ENCODE data around the gene PLVAP.

PLVAP gene

GRCh38 chr19:17326595-17326966 is 50.6 kb downstream of the PLVAP start:
- no peak for DNase-seq (ENCODE audit: low read depth)
- in situ Hi-C loops (cut with HindIII; ENCODE audit: low sequenced_read_pairs) = no loop called here
- no peak overlapping the region for H3K4me3 ChIP-seq (ENCODE audit: low read depth, low read length)
- TF ChIP-seq, protein P1, sequence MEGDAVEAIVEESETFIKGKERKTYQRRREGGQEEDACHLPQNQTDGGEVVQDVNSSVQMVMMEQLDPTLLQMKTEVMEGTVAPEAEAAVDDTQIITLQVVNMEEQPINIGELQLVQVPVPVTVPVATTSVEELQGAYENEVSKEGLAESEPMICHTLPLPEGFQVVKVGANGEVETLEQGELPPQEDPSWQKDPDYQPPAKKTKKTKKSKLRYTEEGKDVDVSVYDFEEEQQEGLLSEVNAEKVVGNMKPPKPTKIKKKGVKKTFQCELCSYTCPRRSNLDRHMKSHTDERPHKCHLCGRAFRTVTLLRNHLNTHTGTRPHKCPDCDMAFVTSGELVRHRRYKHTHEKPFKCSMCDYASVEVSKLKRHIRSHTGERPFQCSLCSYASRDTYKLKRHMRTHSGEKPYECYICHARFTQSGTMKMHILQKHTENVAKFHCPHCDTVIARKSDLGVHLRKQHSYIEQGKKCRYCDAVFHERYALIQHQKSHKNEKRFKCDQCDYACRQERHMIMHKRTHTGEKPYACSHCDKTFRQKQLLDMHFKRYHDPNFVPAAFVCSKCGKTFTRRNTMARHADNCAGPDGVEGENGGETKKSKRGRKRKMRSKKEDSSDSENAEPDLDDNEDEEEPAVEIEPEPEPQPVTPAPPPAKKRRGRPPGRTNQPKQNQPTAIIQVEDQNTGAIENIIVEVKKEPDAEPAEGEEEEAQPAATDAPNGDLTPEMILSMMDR (IDR thresholded peaks at IDR 0.05; ENCODE audit: low read depth, low read length, missing control alignments) = no peak

- in situ Hi-C loops (cut with HindIII; ENCODE audit: low sequenced_read_pairs) = no loop called here
- TF ChIP-seq, protein P1 (IDR thresholded peaks at IDR 0.05; ENCODE audit: low read depth, low read length, missing control alignments) = no peak
Observed at GRCh38 chr19:17325881-17326594, 51.1 kb downstream of the PLVAP start.

DNA sequence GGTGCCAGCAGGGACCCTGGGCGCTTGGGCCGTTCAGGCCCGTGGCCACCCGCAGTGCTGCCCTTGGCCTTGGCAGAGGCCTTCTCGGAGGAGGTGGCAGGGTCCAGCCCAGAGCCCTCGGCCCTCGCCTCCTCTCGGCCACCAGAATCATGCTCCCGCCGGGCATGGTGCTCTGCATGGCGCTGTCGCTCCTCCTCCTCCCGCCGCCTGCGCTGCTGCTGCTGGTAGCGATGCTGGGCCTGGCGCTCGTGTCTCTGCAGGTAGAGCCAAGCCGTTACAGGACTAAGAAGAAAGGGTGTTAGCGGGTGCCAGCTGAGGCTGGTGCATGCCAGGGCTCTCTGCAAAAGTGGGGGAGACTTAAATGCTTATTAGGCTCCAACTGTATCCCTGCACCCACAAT is 52.0 kb downstream of the PLVAP start:
- TF ChIP-seq, protein P1 (IDR thresholded peaks at IDR 0.05; ENCODE audit: low read depth, low read length, missing control alignments) = no peak
- DNase-seq (ENCODE audit: low read depth) = no peak
- H3K4me3 ChIP-seq (ENCODE audit: low read depth, low read length) = no peak overlapping the region
- in situ Hi-C loops (cut with HindIII; ENCODE audit: low sequenced_read_pairs) = no loop called here

More at GRCh38 chr19:17325881-17326594, 51.1 kb downstream of the PLVAP start:
- no peak overlapping the region for H3K4me3 ChIP-seq (ENCODE audit: low read depth, low read length)
- no peak for DNase-seq (ENCODE audit: low read depth)

DNA sequence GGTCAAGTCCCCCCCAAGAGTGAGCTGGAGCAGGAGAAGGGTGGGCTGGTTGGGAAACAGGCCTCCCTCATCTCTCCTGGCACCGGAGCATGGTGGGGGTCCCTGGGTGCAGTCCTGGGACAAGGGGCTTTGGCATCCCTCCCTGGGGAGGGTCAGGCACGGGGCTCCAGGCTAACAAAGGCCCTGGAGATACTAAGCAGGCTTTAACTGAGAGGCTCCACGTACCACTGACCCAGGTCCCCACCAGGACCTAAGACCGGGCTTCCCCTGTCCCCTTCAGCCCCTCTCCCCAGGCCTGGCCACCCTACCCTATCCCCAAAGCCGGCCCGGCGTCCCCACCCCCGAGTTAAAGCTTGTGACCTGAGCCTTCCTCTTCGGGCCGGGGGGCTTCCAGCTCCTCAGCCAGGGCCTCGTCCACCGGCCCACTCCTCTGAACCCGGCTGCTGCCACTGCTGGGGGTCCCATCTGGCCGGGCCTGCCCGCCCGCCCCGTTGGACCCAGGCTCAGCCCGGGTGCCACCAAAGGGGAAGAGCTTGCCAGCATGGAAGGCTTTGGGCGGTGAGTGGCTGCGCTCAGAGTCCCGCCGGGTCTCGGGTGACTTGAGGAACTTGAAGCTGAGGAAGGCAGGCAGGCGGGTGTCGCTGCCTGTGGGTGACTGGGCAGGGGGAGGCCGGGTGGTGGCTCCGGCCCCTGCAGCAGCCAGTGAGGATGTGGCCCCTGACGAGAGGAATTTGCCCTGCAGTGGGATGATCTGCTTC is 52.6 kb downstream of the PLVAP start:
- no peak for DNase-seq (ENCODE audit: low read depth)
- H3K4me3 ChIP-seq (ENCODE audit: low read depth, low read length) = no peak overlapping the region
- in situ Hi-C loops (cut with HindIII; ENCODE audit: low sequenced_read_pairs) = loop anchor here (25.0 kb wide), 1 partner anchor 162 kb away; no protein-coding TSS in a partner anchor
- TF ChIP-seq, protein P1 (IDR thresholded peaks at IDR 0.05; ENCODE audit: low read depth, low read length, missing control alignments) = no peak

- TF ChIP-seq, protein P1 (IDR thresholded peaks at IDR 0.05; ENCODE audit: low read depth, low read length, missing control alignments) = no peak
- no peak overlapping the region for H3K4me3 ChIP-seq (ENCODE audit: low read depth, low read length)
- no peak for DNase-seq (ENCODE audit: low read depth)
- in situ Hi-C loops (cut with HindIII; ENCODE audit: low sequenced_read_pairs) = loop anchor here (25.0 kb wide), 1 partner anchor 162 kb away; no protein-coding TSS in a partner anchor
Observed at GRCh38 chr19:17323964-17324332, 53.2 kb downstream of the PLVAP start.

DNA sequence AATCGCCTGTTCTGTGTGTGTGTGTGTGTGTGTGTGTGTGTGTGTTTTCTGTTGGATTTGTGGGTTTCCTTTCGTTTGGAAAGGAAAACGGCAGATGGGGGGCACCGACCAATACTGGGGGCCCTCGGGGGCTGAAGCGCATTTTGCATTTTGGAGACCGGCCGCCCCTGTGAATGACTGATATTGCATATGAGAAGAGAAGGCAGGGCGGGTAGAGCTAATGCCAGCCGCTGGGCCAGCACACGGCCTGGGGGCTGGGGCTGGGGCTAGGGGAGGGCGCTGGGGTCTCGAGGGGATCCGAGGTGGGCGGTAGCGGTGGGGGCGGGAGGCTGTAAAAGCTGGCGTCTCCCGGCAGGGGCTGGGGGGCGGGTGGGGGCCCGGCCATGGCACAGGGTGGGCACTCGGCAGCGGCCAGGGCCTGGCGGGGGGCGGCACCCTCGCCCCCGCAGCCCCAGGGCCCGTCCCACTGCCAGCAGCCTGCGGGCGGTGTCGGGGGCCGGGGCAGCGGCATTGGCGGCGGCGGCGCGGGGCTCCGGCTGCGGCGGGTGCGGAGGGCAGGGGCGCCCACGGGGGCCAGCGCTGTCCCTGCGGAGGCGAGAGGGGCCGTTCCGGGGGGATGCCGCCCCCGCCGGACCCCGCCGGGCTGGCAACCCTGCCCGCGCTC is 53.7 kb downstream of the PLVAP start:
- TF ChIP-seq, protein P1 (IDR thresholded peaks at IDR 0.05; ENCODE audit: low read depth, low read length, missing control alignments) = no peak

More for the DNA sequence above, 53.7 kb downstream of the PLVAP start:
- DNase-seq (ENCODE audit: low read depth) = no peak
- in situ Hi-C loops (cut with HindIII; ENCODE audit: low sequenced_read_pairs) = loop anchor here (25.0 kb wide), 1 partner anchor 161 kb away; no protein-coding TSS in a partner anchor
- no peak overlapping the region for H3K4me3 ChIP-seq (ENCODE audit: low read depth, low read length)
